HG02981 (cell line): Measurements from ENCODE around the gene C16orf54.
"Not testable (repeated sequence)": the region's sequence is repeated elsewhere in the genome, so short reads cannot be mapped to it uniquely, and the experiment has no call there.

Source experiments
- ATAC-seq: cut with Tn5 transposase; IDR thresholded peaks from one replicate; pipeline ENCODE4 v1.9.1; 2021; ENCODE audit warnings: mild to moderate bottlenecking, moderate library complexity; ENCODE audit not compliant: unreplicated experiment

Gene C16orf54

GRCh38 chr16:29745853-29746345, at the start of gene C16orf54:
TSS of gene C16orf54 (minus strand) at chr16:29745990. CDS start at chr16:29744951, 1,039 bp downstream.
- peak; percentile 72 for ATAC-seq

GRCh38 chr16:29794231-29794710, 48.5 kb upstream of the C16orf54 start:
- ATAC-seq: no peak

- ATAC-seq: not testable (repeated sequence)
Observed at GRCh38 chr16:29793153-29793552, 47.4 kb upstream of the C16orf54 start.

- no peak for ATAC-seq
Observed at GRCh38 chr16:29791845-29792807, 46.3 kb upstream of the C16orf54 start.

- ATAC-seq: no peak
Observed at GRCh38 chr16:29790949-29791844, 45.4 kb upstream of the C16orf54 start.

- peak; percentile 92 for ATAC-seq
Observed at GRCh38 chr16:29790183-29790948, 44.6 kb upstream of the C16orf54 start, which contains the start of gene KIF22. TSS of gene KIF22 (plus strand) at chr16:29790751. CDS start at chr16:29790760, 9 bp downstream.

- no peak for ATAC-seq
Observed at GRCh38 chr16:29789775-29790182, 44.0 kb upstream of the C16orf54 start.

- ATAC-seq: not testable (repeated sequence)
Observed at GRCh38 chr16:29787155-29787554, 41.4 kb upstream of the C16orf54 start.

- no peak for ATAC-seq
Observed at GRCh38 chr16:29784901-29785500, 39.2 kb upstream of the C16orf54 start.

- no peak for ATAC-seq
Observed at GRCh38 chr16:29784157-29784556, 38.4 kb upstream of the C16orf54 start.

- not testable (repeated sequence) for ATAC-seq
Observed at GRCh38 chr16:29783094-29783953, 37.5 kb upstream of the C16orf54 start.

GRCh38 chr16:29779474-29779873, 33.7 kb upstream of the C16orf54 start:
- ATAC-seq: no peak

GRCh38 chr16:29777576-29778350, 32.0 kb upstream of the C16orf54 start, which contains the start of gene ZG16:
TSS of gene ZG16 (plus strand) at chr16:29778256. CDS start at chr16:29779267, 1,011 bp downstream.
- ATAC-seq: no peak

GRCh38 chr16:29775742-29776408, 30.1 kb upstream of the C16orf54 start:
- no peak for ATAC-seq

GRCh38 chr16:29774730-29775129, 28.9 kb upstream of the C16orf54 start:
- ATAC-seq: no peak

- not testable (repeated sequence) for ATAC-seq
Observed at GRCh38 chr16:29772330-29772729, 26.5 kb upstream of the C16orf54 start.

- ATAC-seq: no peak
Observed at GRCh38 chr16:29770250-29770929, 24.6 kb upstream of the C16orf54 start.
